H1 (cell line): ENCODE data around the gene RNF186. TPM values are rescaled to one million over a fixed set of nuclear protein-coding genes. Genes with fewer than 3 reads are reported as not detected.

Experiments used
- CBX5 ChIP-seq: fragments of 300-800, 300-1000 bp; sonication (generic); IDR thresholded peaks from 2 replicates; pipeline ENCODE4 v1.7.1; 2016; ENCODE audit warnings: antibody characterized with exemption, low read length, low read depth
- CHD1 ChIP-seq: IDR thresholded peaks from 2 replicates; pipeline ENCODE4 v1.6.1; 2012; ENCODE audit warnings: low read depth, low read length, improper control_type of control experiment
- E2F6 ChIP-seq: IDR thresholded peaks from 2 replicates; pipeline ENCODE4 v1.6.1; 2012; ENCODE audit warnings: inconsistent platforms
- RFX5 ChIP-seq: IDR thresholded peaks from 2 replicates; pipeline ENCODE4 v1.6.1; 2011; ENCODE audit warnings: low read depth, low read length, improper control_type of control experiment, borderline replicate concordance
- SP2 ChIP-seq: IDR thresholded peaks from 2 replicates; pipeline ENCODE4 v1.6.1; 2012; ENCODE audit warnings: mild to moderate bottlenecking, low read length, inconsistent platforms
- polyA plus RNA-seq, 7 experiments: library from polyadenylated mRNA; depleted of rRNA in 3 of 7; stranded (reverse) in 5 of 7; unstranded in 2 of 7; fragments of >200 nt in 5 of 7; fragments of 200-250 nt in 2 of 7; gene quantifications; 1 replicate in 5 of 7; 2 replicates in 1 of 7; 4 replicates in 1 of 7; pipeline versions ENCODE4 v1.2.1 to v1.2.3, GENCODE V29; 2011 to 2013; ENCODE audit warnings: missing spikeins in 2 of 7, mixed read lengths in 2 of 7
- total RNA-seq: library from RNA; stranded (reverse); fragmentation: NEBNext Ultra II Directional; extraction: Animal tissue kit (Norgen Biotek cat#: 25700); gene quantifications from 2 replicates; pipeline ENCODE4 v1.2.1, GENCODE V29; 2021

Gene RNF186
- total and polyA plus RNA-seq, 2 of the 8 experiments (the other 6 are each of a cell fraction or from before 2014, with no cell fraction given), result not detected

GRCh38 chr1:19814244-19814661 is 830 bp downstream of the RNF186 start (continued):
- TF ChIP-seq E2F6 (no peak), RFX5 (no peak), CBX5 (no peak), CHD1 (no peak), SP2 (no peak)
- TF ChIP-seq, all 59 proteins: peak for 0
